HG03565 (cell line): ENCODE results near the gene ANKRD33.

ENCODE experiments used
- ATAC-seq: cut with Tn5 transposase; IDR thresholded peaks from one replicate; pipeline ENCODE4 v1.9.1; 2021; ENCODE audit warnings: mild to moderate bottlenecking, moderate library complexity; ENCODE audit not compliant: unreplicated experiment

The ANKRD33 gene, protein sequence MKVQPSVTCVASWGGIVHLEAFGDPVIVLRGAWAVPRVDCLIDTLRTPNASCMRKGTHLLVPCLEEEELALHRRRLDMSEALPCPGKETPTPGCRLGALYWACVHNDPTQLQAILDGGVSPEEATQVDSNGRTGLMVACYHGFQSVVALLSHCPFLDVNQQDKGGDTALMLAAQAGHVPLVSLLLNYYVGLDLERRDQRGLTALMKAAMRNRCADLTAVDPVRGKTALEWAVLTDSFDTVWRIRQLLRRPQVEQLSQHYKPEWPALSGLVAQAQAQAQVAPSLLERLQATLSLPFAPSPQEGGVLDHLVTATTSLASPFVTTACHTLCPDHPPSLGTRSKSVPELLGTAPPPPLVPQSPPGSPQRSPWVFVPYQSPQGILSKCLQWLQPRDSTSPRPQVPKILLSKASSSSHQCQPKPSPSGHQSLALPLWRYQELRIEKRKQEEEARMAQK

DNA sequence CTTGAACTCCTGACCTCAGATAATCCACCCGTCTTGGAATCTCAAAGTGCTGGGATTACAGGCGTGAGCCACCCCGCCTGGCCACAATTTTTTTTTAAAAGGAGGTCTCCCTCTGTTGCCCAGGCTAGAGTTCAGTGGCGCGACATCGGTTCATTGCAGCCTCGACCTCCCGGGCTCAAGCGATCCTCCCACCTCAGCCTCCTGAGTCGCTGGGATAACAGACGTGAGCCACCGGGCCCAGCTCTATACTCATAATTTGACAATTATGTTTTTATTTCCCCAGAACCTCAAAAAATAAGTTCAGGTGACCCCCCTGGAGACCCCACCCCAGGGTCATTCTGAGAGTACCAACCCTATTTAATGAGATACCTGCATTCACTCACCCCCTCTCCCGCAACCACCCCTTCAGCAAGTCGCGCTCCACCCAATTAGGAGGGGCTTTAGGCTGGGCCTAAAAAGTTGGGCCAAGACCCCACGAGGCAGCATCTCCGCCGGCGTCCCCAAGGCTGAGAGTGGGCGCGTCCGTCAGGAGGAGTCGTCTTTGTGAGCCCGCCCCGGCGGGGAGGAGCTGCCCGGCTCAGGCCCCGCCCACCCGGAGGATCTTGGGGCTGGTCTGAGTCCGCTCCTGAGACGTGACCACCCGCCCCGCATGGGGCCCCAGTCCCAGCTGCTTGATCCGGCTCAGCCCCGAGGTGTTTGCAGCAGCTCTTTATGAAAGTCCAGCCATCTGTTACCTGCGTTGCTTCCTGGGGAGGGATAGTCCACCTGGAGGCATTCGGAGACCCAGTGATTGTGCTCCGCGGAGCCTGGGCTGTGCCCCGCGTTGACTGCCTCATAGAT is at the start of gene ANKRD33:
Gene ANKRD33 (plus strand): TSS at position 628 of the 840 bp plus-strand sequence. CDS start 84 bp downstream, at position 712.
- ATAC-seq: no peak

DNA sequence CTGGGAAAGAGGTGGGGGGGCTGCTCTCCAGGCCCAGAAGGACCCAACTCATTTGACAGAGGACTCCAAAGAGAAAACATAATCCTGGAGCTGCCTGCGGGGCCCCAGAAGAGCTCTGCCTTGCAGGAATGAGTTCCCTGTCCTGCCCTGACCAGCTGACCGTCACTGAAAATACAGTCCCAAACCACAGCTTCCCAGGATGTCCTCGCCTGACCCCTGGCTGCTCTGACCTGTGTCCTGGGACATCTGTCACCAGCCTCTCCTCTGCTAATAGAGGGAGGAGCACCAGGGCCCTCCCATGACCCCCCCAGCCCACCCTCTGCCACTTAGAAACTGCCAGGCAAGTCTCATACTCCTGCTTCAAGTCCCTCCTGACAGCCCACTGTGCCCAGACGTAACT is 49.1 kb upstream of the ANKRD33 start:
- ATAC-seq: no peak

DNA sequence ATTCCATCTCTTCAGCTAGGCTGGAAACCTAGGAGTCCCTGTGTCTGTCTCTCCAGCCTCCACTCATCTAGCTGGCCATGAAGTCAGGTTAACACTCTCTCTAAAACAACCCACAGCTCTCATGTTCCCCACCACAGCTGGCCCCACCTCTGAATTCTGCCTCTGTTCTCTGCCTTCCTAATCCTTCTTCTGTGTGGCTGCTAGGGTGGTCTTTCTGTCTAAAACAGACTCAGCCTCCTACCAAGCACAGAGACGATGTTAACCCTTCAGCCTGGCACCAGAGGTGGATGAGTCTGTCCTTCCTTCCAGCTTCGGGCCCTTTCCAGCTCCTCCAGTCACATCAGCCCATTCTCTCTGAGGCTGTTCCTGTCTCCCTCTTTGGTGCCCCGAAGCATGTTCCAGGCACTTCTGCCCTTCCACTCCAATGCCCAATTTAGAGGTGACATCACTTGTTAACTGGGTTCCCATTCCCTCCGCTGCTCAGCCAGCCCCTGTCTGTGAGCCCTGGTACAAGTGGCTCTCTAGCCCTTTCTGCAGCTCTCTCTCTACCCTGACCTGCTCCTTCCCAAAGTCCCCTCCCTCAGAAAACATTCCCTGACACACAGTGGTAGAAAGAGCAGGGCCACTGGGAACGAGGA is 48.5 kb upstream of the ANKRD33 start:
- no peak for ATAC-seq

DNA sequence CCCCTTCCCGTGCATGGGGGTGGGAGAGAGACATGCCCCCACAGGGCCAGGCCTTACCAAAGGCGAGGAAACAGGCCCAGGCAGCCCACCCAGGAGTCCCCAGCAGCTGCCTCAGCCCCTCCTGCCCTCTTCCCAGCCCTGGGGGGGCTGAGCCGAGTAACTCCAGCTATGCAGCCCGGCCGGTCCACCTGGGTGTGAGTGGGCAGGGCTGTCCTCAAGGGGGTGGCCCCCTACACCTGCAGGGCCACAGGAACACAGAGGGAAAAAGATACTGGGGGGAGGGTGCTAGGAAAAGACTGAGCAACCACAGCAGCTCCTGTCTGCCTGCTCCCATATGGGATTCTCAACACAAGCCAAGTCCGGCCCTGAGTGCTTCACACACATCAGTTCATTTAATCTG is 46.9 kb upstream of the ANKRD33 start:
- no peak for ATAC-seq

DNA sequence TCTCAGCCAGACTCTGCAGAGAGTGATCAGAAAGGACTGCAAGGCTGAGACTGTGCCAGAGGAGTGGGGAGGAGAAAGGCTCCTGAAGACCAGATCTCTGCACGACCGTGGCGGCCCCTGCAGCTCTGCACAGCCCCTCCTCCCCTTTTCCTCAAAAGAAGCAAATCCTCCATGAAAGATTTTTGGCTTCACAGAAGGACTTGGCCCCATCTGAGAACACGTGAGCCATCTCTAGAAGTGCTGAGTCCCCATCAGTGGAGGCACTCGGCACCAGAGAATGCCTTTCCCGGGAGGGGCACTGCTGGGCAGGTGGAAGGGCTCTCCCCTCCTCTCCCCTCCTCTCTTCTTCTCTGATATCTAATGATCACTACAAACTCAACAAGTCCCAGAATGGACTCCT is 46.2 kb upstream of the ANKRD33 start:
- ATAC-seq: no peak

DNA sequence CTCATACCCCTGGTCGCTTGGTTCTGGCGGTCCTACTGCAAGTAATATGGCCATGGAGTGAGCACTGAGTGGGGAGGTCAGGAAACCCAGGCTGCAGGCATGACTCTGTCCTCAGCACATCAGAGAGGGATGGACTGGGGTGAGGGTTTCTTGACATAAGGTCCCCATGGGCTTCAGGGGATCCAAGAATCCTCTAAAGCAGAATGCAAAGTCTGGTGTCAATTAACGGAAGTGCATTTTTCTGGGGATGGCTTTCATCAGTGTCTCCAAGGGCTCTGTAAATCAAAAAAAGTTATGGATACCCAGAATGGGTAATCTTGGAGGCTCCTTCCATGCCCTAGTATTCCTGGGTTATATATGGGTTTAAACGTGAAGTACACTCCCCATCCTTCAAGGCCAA is 43.0 kb upstream of the ANKRD33 start:
- ATAC-seq: no peak

DNA sequence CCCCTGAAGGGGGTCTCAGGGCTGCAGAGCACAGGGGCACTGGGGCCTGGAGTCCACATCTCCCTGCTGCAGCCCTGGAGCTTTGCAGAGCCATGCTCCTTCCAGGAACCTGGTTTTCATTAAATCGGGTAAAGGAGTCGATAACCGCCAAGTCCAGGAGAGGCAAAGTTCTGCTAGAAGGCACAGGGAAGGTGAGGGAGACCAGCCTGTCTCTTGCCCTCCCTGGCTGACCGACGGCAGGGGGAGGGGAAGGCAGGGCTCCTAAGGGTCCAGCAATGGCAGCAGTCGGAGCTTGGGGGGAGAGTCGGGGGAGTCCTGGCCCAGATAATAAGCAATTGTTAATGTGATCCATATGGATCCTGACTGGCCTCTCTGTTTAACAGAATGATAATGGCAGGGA is 42.4 kb upstream of the ANKRD33 start:
- ATAC-seq: no peak

DNA sequence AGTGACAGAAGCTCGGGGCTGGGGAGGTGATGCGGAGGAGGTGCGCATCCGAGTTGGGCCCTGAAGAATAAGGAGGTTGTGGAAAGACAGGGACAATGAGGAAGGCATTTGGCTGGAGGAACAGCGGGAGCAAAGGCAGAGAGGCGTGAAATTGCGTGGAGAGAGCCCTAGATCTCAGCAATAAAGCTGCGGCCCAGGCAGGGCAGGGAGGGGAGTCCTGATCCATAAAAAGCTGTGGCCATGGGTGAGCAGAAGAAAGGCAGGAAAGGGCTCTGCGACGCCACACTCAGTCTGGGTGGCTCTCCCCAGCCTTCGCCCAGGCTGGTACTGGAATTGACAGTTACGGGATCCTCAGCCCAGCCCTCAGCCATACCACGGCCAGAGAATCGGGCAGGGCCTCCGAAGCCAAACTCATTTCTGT is 41.6 kb upstream of the ANKRD33 start:
- no peak for ATAC-seq

DNA sequence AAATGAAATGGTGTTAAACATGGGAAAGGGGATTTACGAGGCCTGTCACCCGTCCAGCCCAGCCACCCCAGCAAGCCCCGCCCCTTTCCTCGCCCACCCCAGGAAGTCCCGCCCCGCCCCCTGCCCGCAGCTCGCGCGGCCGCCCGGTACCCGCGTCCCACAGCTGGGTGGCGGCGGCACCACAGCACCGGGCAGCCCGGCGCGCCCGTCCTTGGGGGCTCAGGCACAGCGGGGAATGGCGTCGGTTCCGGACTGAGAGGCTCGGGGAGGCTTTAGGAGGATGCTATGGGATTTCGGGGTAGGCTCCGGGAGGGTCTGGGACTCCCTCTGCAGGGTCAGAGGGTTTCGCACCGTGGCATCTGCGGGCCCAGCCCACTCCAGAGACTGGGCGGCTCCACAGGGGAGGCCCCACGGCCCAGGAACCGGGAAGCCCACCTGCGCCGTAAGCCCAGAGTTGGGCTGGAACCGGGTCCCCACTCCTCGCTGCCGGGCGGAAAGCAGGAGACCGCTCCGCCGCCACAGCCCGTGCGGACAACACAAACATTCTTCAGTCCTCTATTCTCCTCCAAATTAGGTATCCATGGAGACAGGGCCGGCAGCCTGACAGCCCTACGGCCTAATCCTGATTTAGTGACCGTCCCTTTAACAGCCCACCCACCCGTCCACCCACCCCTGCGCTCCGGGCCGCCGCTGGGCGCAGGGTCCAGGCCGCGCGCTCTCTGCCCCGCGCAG is 40.8 kb upstream of the ANKRD33 start:
- ATAC-seq: no peak

DNA sequence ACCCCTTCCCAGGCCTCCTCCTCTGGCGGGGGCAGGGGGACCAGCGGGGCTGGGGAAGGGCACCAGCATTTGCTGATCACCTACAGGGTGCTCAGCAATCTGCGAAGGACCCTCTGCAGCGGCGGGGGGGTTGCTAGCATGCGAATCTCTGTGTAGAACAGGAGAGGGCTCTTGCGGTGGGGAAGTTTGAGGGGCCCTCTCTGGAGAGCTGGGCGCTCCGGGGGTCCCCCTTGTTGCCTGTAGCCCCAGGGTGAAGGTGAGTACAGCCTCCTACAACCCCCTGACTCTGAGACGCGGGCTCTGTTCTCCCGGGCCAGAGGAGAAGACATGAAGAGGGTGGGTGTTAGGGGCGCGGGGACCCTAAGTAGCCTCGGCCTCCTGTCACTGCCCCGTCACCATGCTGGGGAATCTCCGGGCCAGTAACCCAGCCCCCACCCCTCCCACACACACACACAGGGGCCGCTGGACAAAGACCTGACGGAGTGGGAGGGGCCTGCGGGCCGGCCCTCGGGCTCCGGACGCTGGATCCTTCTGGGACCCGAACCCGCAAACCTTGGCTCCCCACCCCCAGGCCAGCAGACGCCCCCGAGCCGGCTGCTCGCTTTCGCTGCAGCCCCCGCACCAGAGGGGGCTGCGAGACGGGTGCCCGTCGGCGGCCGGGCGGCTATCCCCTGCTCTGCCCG is 40.1 kb upstream of the ANKRD33 start:
- no peak for ATAC-seq

DNA sequence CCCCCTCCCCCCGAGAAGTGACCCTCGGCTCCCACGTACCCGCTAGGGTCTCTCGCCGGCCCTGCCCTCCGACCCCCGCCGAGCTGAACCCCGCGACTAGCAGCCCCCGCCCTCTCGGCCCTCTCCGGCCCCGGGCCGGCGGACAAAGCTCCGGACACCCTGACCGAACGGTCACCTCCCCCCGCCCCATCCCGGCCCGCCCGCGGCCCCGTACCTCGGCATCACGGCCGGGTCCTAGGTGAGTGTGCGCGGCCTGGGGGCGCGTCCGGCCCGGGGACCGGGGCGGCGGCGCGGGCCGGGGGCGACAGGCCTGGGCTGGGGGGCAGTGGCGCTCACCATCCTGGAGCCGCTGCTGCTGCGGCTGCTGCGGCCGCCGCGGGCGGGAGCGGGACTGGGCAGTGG is 39.6 kb upstream of the ANKRD33 start, which contains the start of gene FIGNL2:
Gene FIGNL2 (minus strand): TSS at position 393 of the 402 bp plus-strand sequence. CDS start 26,305 bp downstream, outside the sequence.
- no peak for ATAC-seq

DNA sequence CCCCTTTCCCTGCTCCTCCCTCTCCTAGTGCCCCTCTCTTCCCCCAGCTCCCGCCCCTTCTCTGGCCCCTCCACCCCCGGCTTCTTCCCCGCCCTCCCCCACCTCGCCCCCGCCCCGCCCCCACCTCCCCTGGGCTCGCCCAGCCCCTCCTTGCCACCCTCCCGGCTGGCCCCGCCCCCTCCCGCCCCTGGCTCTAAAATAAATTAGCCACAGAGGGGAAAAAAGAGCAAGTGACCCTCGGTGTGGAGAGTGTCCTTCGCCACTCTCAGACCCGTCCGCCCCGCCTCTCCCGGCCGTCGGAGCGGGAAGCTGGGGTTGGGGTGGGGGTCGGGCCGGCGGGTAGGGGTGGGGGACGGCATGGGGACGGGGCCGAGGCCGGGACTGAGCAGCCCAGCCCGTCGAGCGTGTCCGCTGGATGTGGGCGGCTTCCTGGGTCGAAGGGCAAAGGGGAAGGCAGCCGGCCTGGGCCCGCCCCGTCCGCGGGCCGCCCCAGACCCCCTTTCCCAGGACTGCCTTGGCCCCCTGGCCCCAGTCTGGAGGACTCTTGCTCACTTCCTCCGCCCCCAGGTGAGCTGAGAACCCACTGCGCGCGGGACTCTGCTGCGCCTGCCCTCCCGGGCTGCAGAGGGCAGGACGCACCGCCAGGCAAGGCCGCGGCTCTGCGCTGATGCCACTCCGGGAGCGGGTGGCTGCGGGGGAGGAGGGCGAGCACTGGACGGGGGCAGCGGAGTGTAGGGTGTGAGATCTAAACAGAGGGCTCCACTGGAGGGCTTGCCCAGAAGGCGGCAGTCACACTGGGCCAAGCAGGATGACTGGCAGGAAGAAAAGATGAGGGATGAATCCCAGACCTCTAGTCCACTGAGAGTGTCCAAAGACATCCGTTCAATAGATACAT is 38.8 kb upstream of the ANKRD33 start:
- no peak for ATAC-seq

DNA sequence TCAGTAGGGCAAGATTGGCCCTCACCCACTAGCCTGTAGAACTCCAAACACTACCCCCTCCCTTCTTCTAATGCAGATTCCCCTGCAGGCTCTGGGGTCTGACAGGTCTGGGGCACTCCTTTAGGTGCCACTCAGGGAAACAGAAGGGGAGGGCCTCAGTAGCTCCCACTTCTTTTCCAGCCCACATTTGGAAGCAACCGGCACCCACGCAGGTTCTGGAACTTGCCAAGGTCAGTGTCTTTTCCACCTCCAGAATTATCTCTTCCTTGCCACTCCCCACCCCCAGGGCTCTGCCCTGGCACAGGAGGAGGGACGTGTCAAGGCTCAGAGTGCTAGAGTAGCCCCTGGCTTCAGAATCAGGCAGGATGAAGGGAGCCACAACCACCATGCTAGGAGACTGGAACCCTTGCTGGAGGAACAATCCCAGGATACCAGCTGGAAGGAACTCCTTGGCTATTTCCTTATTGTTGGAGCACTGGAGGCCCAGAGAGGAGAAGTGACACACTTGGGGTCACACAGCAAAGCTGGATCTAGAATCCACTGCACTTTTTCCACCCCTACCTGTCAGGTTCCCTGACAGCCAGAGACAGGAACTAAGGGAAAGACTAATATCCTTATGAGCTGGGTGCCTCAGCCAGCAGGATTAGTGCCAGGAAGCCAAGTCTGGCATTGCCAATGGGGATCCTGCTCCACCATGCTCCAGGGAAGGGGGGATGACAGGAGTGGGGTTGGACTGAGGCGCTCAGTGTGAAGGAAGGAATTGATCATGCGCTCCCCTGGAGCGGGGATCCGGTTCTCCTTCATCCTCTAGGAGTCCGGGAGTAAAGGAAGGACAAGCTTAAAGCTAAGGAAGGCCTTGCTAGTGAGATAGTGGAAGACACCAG is 37.6 kb upstream of the ANKRD33 start:
- no peak for ATAC-seq

DNA sequence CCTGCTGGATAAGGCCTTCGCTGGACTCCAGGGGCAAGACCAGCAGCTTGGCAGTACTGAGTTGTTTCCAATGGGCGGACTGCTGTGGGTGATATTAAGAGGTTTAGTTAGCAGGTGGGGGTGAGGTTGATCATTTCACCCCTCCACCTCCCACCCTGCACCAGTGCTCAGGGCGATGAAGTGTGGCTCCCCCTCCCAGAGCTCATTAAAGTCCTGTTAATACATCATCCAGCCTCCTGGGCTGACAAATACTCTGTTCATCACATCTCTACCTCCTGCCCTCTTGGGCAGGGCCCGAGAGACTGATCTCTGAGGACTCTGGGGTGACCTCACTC is 37.0 kb upstream of the ANKRD33 start:
- no peak for ATAC-seq

DNA sequence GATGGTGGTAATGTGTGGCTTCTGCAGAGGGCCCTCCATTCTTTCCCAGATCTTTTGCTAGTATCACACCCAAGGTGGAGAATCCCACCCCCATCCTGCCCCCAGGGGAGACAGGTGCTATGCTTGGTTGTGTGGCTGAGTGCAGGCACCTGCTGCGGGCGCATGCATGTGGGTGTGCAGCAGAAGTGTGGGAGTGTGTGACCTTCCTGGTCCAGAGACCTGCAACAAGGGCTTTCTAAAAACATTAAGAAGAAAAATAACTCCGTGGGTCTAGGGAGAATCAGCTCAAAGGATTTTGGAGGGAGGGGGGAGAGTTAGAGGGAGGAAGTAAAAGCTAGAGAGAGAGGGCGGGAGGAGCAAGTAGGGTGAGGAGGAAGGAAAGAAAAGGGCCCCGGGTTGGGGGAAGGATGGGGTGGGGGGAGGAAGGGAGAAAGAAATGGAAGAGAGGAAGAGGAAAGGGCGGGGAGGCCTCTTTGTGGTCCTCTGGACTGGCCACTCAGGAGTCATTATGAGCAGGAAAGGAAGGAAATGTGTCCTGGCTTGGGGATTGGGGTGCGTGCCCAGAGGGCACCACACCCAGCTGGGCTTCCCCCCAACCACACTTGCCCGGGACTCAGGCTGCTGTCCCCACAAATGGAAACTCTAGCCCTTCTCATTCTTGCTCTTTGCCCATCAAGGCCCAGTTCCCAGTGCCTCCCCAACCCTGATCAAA is 36.3 kb upstream of the ANKRD33 start:
- no peak for ATAC-seq

DNA sequence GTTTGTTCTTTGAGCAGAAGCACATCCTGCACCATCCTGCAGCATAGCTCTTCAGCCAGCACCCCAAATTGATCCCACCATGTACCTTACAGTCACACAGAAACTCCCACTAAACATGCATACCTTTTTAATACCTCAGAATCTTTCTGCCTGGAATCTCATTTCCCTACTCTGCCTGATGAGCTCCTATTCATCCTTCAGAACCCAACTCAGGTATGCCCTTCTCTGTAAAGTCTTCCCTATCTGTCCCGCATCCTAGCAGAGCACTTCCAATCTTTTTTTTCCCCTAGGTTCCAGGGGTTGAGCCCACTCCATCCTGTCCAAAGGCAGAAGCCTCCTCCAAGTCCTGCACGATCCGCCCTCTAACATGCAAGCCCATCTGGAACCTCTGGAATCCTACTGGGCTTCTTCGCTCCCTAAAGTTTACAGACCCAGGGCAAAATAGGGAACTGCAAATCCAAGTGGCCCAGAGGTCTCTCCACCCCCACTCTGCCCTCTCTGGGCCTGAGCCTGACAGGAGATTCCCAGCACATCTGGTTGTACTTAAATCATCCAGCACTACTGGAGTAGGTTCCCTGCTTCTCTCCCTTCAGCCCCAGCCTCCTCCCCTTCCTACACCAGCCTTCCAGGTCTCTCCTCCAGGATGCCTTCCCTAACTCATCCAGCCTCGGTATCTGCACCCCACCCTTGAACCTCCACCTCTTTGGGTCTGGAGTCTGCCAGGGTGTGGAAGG is 35.3 kb upstream of the ANKRD33 start:
- ATAC-seq: no peak
